ENCODE measurements around the gene SCIMP.
"Not testable (repeated sequence)": the region's sequence is repeated elsewhere in the genome, so short reads cannot be mapped to it uniquely, and the experiment has no call there.

The SCIMP gene

GRCh38 chr17:5161793-5162192 is 72.9 kb downstream of the SCIMP start:
- not testable (repeated sequence) for H3K4me1 ChIP-seq (ENCODE audit: control insufficient read depth, insufficient read depth, low read length, poor library complexity, severe bottlenecking); H3K4me3 ChIP-seq (ENCODE audit: insufficient read depth, low read depth, low read length, poor library complexity, severe bottlenecking); H3K9me3 ChIP-seq (ENCODE audit: control insufficient read depth, low read length)

GRCh38 chr17:5160702-5161101 is 74.0 kb downstream of the SCIMP start:
- not testable (repeated sequence) for H3K9me3 ChIP-seq (ENCODE audit: control insufficient read depth, low read length)

More at GRCh38 chr17:5161793-5162192, 72.9 kb downstream of the SCIMP start:
- H3K27me3 ChIP-seq (replicated peaks; ENCODE audit: control insufficient read depth, insufficient read depth, low read length, poor library complexity, severe bottlenecking); DNase-seq; H3K27ac ChIP-seq (ENCODE audit: insufficient read depth, low read length, poor library complexity, severe bottlenecking); H3K36me3 ChIP-seq (ENCODE audit: control insufficient read depth, insufficient read depth, low read length): not testable (repeated sequence)

More at GRCh38 chr17:5160702-5161101, 74.0 kb downstream of the SCIMP start:
- DNase-seq; H3K27me3 ChIP-seq (replicated peaks; ENCODE audit: control insufficient read depth, insufficient read depth, low read length, poor library complexity, severe bottlenecking); H3K27ac ChIP-seq (ENCODE audit: insufficient read depth, low read length, poor library complexity, severe bottlenecking); H3K4me1 ChIP-seq (ENCODE audit: control insufficient read depth, insufficient read depth, low read length, poor library complexity, severe bottlenecking); H3K4me3 ChIP-seq (ENCODE audit: insufficient read depth, low read depth, low read length, poor library complexity, severe bottlenecking); H3K36me3 ChIP-seq (ENCODE audit: control insufficient read depth, insufficient read depth, low read length): not testable (repeated sequence)

Measured in effector memory CD4-positive, alpha-beta T cell (primary cell).